PFSK-1 (cell line): ENCODE data around the gene FAM120B.

ENCODE experiments used
- FOXP2 ChIP-seq: optimal IDR thresholded peaks from 2 replicates; pipeline ENCODE3; 2011; ENCODE audit warnings: borderline replicate concordance, control low read depth, inconsistent platforms; ENCODE audit not compliant: insufficient read depth; ENCODE audit errors: extremely low read length, extremely low read depth
- POLR2AphosphoS5 ChIP-seq: IDR thresholded peaks from 2 replicates; pipeline ENCODE4 v1.6.1; 2012; ENCODE audit warnings: low read depth, mild to moderate bottlenecking, control low read depth, low read length, moderate library complexity
- SIN3A ChIP-seq: IDR thresholded peaks from 2 replicates; pipeline ENCODE4 v1.6.1; 2012; ENCODE audit warnings: mild to moderate bottlenecking, low read length, moderate library complexity, borderline replicate concordance; ENCODE audit not compliant: insufficient read depth
- TAF1 ChIP-seq: IDR thresholded peaks from 2 replicates; pipeline ENCODE4 v1.6.1; 2012; ENCODE audit warnings: low read length, control low read depth, borderline replicate concordance; ENCODE audit not compliant: insufficient read depth
- TF ChIP-seq, protein P1 (sequence below), 2 experiments: IDR thresholded peaks; 2 replicates each; pipeline versions ENCODE4 v1.6.1 to v1.8.0; 2011 to 2012; ENCODE audit warnings: low read depth in 2 of 2, low read length in 2 of 2, control low read depth in 1 of 2, inconsistent platforms in 1 of 2, mild to moderate bottlenecking in 1 of 2, moderate library complexity in 1 of 2; ENCODE audit not compliant: insufficient read depth in 1 of 2

The FAM120B gene

DNA sequence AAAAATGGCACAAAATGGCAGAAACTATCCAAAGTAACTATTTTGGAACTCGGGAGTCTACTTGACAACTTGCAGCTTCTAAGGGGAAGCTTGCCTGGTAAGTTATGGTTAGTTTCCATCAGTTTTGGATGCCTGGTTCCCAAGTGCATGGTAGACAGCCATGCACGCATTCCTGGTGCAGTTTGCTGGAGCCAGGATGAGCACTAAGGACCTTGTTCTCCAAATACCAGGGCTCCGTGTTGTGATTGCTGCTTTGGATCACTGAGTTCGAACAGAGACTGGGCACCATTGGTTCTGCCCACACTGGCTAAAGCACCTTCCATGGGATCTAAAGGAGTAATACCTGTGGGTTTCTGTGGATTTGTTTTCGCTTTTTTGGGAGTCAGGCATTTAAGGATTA is 103.7 kb downstream of the FAM120B start:
- TF ChIP-seq SIN3A (no peak), TAF1 (no peak), FOXP2 (no peak), POLR2AphosphoS5 (no peak)
- TF ChIP-seq, protein P1, sequence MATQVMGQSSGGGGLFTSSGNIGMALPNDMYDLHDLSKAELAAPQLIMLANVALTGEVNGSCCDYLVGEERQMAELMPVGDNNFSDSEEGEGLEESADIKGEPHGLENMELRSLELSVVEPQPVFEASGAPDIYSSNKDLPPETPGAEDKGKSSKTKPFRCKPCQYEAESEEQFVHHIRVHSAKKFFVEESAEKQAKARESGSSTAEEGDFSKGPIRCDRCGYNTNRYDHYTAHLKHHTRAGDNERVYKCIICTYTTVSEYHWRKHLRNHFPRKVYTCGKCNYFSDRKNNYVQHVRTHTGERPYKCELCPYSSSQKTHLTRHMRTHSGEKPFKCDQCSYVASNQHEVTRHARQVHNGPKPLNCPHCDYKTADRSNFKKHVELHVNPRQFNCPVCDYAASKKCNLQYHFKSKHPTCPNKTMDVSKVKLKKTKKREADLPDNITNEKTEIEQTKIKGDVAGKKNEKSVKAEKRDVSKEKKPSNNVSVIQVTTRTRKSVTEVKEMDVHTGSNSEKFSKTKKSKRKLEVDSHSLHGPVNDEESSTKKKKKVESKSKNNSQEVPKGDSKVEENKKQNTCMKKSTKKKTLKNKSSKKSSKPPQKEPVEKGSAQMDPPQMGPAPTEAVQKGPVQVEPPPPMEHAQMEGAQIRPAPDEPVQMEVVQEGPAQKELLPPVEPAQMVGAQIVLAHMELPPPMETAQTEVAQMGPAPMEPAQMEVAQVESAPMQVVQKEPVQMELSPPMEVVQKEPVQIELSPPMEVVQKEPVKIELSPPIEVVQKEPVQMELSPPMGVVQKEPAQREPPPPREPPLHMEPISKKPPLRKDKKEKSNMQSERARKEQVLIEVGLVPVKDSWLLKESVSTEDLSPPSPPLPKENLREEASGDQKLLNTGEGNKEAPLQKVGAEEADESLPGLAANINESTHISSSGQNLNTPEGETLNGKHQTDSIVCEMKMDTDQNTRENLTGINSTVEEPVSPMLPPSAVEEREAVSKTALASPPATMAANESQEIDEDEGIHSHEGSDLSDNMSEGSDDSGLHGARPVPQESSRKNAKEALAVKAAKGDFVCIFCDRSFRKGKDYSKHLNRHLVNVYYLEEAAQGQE (IDR thresholded peaks at IDR 0.05; ENCODE audit: insufficient read depth in 1 of 2, low read depth in 2 of 2, low read length in 2 of 2), result no peak

DNA sequence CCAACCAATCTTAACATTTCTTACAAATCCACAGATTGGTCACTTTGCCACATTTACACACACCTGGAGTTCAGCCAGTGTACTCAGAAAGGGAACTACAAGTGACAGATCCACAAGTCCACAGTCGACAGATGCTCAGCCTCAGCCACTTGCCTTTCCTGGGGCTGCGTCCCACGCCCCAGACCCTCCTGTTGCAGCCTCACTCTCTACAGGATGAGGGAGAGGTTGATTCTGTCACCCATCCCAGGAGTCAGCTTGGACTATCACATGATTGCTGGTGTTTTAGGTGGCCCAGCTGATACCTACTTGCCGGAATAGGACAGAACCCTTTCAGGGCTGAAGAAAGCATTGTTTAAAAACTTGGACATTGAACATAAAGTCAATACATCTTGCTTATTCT is 108.8 kb downstream of the FAM120B start:
- no peak for TF ChIP-seq POLR2AphosphoS5
- TF ChIP-seq TAF1, result no peak
- no peak for TF ChIP-seq FOXP2
- no peak for TF ChIP-seq SIN3A
- TF ChIP-seq, protein P1 (IDR thresholded peaks at IDR 0.05; ENCODE audit: insufficient read depth in 1 of 2, low read depth in 2 of 2, low read length in 2 of 2), result no peak

DNA sequence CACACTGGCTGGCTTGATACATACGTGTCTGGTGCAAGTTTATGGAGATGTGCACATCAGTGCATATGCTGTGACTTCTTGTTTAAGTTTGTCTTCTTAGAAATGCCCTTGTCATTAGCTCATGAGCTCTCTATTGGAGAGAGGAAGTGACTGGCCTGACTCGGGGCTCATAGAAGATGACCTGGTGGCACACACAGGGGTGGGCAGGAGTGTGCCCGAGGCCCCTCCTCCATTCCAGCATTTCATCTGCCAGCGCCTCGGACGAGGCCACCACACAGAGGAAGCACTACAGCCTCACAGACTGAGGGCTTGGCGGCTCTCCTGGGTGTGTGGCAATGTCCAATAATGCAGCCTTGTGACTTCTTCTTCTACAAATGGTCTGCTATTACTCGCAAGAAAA is 109.7 kb downstream of the FAM120B start:
- no peak for TF ChIP-seq TAF1
- TF ChIP-seq SIN3A, result no peak
- TF ChIP-seq FOXP2, result no peak
- TF ChIP-seq, protein P1 (IDR thresholded peaks at IDR 0.05; ENCODE audit: insufficient read depth in 1 of 2, low read depth in 2 of 2, low read length in 2 of 2), result no peak
- no peak for TF ChIP-seq POLR2AphosphoS5

DNA sequence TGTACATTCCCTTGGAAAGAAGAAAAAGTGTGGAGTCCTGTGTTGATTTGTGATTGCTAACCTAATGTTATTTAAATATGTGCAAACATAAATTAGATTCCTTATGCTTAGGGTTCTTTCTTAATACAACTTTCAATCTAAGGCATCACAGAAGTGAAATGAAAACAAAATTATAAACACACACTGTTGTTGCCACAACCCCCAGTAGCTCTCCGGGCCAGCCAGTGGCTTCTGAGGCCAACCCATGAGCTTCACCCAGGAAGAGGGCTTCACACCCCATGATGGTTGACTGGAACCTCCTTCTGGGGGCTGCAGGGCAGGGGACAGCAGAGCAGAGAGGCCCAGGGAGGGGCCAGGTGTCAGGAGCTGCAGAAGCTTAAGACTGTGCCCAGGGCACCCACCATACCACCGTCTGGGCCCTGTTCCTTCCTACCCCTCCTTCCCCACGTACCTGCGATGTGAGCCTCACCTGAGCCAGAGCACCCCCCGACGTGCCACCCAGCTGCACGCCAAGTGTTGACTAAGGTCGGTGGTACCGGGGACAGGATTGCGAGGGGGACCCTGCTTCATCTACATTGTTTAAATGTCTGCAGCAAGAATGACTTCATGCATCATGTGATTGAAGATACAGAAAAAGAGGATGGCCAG is 110.5 kb downstream of the FAM120B start:
- TF ChIP-seq, protein P1 (IDR thresholded peaks at IDR 0.05; ENCODE audit: insufficient read depth in 1 of 2, low read depth in 2 of 2, low read length in 2 of 2), result no peak
- TF ChIP-seq POLR2AphosphoS5 (no peak), FOXP2 (no peak), TAF1 (no peak), SIN3A (no peak)
